Lower lobe of right lung (tissue), 2 donors: ENCODE data around the gene YBX2. TPM values are rescaled to one million over a fixed set of nuclear protein-coding genes. Genes with fewer than 3 reads are reported as not detected.

Experiments used
- ATAC-seq, 2 donors: fragments of 200-7000 bp; cut with Tn5 transposase; one replicate each; pipeline ENCODE4 v1.9.1; 2020 to 2022; ENCODE audit warnings: mild to moderate bottlenecking in 2 of 2, moderate library complexity in 2 of 2
- DNase-seq: peaks from one replicate; pipeline ENCODE4 v3.0.0-alpha.2; 2020
- H3K27ac ChIP-seq: fragments of 200-600 bp; one replicate; pipeline ENCODE4 v1.8.0; 2022
- H3K27me3 ChIP-seq: fragments of 200-600 bp; one replicate; pipeline ENCODE4 v1.8.0; 2022; ENCODE audit warnings: low read depth
- H3K36me3 ChIP-seq: fragments of 200-600 bp; one replicate; pipeline ENCODE4 v1.8.0; 2022; ENCODE audit warnings: mild to moderate bottlenecking
- H3K4me1 ChIP-seq: fragments of 200-600 bp; one replicate; pipeline ENCODE4 v1.8.0; 2022
- H3K4me3 ChIP-seq: fragments of 200-600 bp; one replicate; pipeline ENCODE4 v1.8.0; 2022; ENCODE audit warnings: mild to moderate bottlenecking
- H3K9me3 ChIP-seq: fragments of 200-600 bp; one replicate; pipeline ENCODE4 v1.8.0; 2022
- intact Hi-C: fragments of 100-400 bp; cut with DNase I; formaldehyde crosslinking; loops from one replicate; pipeline ENCODE4 v1.11.0; 2022
- total RNA-seq: library from RNA; stranded (reverse); fragmentation: NEBNext Ultra II Directional; extraction: Animal tissue kit (Norgen Biotek cat#: 25700); gene quantifications from one replicate; pipeline ENCODE4 v1.2.1, GENCODE V29; 2021
- TF ChIP-seq, protein P1 (sequence below): fragments of 200-600 bp; IDR thresholded peaks from one replicate; pipeline ENCODE4 v1.8.0; 2022; ENCODE audit warnings: antibody characterized with exemption, mild to moderate bottlenecking
- donor health status: DM: no; HTN: yes; CAD: no; lungs with severe emphysema.

Gene YBX2
- total RNA-seq, 1 donor from 2014 or later, result 0.41 TPM

DNA sequence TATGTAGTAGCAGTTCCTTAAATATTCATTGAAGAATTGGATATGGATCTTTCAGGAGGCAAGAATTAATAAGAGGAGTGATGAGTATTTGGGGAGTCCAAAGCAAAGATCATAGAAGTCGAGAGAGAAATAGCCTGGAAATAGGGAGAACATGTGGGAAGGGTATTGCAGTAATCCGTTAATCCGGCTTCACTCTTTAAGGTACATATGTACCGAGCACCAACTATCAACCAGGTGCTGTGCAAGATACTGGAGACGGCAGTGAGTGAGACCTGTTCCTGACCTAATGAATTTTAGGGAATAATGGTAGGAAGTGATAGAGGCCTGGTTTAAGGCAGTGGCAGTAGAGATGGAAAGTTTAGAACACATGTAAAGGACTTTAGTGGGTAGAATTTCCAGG lies 41.4 kb downstream of the YBX2 start:
- Histone ChIP-seq H3K4me1 (peaks cover 36% of the 10 kb centered on the region), H3K4me3 (peak overlapping the region; percentile 89), H3K27me3 (no peaks in the 10 kb centered on the region), H3K9me3 (no peaks in the 10 kb centered on the region), H3K36me3 (peaks cover 44% of the 10 kb centered on the region), H3K27ac (peak overlapping the region; percentile 100)
- DNase-seq (no peak), ATAC-seq (no peak)
- intact Hi-C loops, result no loop called here
- TF ChIP-seq, protein P1, sequence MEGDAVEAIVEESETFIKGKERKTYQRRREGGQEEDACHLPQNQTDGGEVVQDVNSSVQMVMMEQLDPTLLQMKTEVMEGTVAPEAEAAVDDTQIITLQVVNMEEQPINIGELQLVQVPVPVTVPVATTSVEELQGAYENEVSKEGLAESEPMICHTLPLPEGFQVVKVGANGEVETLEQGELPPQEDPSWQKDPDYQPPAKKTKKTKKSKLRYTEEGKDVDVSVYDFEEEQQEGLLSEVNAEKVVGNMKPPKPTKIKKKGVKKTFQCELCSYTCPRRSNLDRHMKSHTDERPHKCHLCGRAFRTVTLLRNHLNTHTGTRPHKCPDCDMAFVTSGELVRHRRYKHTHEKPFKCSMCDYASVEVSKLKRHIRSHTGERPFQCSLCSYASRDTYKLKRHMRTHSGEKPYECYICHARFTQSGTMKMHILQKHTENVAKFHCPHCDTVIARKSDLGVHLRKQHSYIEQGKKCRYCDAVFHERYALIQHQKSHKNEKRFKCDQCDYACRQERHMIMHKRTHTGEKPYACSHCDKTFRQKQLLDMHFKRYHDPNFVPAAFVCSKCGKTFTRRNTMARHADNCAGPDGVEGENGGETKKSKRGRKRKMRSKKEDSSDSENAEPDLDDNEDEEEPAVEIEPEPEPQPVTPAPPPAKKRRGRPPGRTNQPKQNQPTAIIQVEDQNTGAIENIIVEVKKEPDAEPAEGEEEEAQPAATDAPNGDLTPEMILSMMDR, result no peak

DNA sequence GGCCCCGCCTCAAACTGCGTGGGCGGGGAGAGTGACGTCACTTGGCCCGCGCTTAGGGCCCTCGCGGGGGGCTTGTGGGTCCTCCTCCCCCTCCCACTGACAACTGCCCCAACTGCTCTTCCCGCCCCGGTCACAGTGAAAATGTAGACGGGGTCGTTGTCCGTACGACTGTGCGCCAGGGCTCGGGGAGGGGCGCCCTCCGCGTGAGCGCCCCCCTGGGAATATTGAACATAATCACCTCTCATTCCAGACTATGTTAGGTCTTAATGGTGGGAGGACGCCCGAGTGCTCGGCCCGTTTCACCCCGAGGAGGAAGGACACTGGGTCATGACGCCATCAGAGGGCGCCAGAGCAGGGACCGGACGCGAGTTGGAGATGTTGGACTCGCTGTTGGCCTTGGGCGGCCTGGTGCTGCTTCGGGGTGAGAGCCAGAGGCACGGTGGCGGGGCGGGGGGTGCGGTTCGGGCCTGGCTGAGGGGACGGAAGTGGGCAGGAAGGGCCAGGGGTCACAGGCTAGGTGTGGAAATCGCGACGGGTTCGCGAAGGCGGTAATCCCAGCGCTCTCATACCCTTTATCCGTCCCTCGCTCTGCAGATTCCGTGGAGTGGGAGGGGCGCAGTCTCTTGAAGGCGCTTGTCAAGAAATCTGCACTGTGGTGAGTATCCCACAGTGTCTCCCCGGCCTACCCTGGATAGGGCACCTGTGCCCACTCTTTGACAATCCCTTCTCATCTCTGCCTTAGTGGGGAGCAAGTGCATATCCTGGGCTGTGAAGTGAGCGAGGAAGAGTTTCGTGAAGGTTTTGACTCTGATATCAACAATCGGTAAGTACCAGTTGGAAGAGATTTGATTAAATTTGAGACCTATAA lies 42.0 kb downstream of the YBX2 start, which contains the start of gene ELP5:
ELP5 (plus strand) TSS at position 40 of the 868 bp plus-strand sequence; CDS start at position 376, 336 bp downstream.
- Histone ChIP-seq H3K9me3 (no peaks in the 10 kb centered on the region), H3K4me3 (peak within 1 kb of the TSS; percentile 89), H3K36me3 (peaks cover 37% of the 10 kb centered on the region), H3K4me1 (peaks cover 36% of the 10 kb centered on the region), H3K27ac (peak within 1 kb of the TSS; percentile 100), H3K27me3 (no peaks in the 10 kb centered on the region)
- DNase-seq (peak; percentile 97), ATAC-seq (peak; percentile 82 to 87)
- TF ChIP-seq, protein P1, result peak; percentile 24
- intact Hi-C loops, result no loop called here

DNA sequence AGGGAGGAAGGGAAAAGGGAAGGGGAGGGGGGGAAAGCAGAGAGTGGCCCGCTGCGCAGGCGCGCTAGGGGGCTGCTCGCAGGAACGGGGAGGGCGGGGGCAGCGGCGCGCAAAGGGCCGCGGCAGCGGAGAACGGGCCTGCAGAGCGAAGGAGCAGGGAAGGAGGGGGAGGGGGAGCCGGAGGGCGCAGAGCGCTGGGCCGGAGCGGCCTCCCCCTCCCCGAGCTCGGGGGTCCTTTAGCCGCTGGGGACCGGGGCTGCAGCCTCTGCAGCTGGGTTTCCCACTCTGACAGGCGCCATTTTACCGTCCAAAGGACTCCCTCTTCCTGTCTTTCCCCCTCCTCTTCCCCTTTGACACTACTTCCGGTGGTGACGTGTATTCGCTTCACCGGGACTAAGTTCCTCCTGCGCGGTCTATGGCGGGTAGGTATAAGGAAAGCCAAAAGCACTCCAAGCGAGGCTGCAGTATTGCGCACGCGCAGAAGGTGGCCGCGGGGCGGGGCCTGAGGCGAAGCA lies 42.7 kb downstream of the YBX2 start, which contains the start of gene CTDNEP1:
CTDNEP1 (minus strand) TSS at position 74 of the 515 bp plus-strand sequence. CDS start 438 bp downstream, outside the sequence.
- Histone ChIP-seq H3K4me1 (peaks cover 36% of the 10 kb centered on the region), H3K27me3 (no peaks in the 10 kb centered on the region), H3K9me3 (no peaks in the 10 kb centered on the region), H3K4me3 (peak within 1 kb of the TSS; percentile 89), H3K27ac (peak within 1 kb of the TSS; percentile 100), H3K36me3 (peaks cover 35% of the 10 kb centered on the region)
- TF ChIP-seq, protein P1, result no peak
- ATAC-seq, result peak; percentile 95
- intact Hi-C loops, result no loop called here
- DNase-seq, result peak; percentile 97

DNA sequence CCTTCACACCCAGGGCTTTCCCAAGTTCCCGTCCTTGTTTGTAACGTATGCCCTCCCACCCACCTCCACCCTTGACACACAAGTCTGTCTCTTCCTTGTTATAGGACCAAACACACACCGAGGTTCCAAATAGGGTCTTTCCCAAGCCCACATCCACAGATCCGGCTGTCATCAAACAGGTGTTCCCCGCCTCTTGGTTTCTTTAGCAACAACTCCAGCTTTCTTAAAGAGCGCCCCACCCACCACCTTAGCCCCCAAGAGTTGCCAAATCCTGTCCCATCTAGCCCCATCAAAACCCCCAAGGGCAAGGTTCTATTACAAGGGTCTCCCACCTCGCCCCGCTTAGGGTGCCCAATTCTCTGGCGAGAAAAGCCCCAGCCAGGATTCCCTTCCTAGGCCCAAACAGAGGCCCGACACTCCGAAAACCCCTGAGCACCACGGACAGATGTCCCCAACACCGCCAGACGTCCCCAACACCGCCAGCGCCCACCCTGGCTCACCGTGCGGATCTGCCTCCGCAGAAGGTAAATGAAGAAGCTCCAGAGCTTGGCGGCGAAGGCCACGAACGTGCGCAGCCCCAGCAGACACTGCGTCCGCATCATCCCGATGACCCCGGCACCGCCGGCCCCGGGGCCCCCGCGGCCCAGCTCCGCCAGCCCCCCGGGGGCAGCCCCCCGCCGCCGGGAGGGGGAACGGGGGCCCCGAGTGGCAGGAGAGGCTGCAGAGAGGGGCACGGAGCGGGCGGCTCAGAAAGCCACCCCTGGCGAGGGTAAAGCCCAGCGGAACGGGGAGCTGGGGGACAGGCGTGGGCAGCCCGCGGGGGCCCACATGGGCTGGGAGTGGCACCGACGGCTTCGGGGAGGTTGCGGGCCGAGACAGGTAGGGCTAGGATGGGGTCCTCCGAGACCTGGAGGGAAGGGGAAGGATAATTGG lies 43.5 kb downstream of the YBX2 start:
- H3K4me3 ChIP-seq, result peak overlapping the region; percentile 89
- ATAC-seq (peak in 1 of 2 donors; percentile 20), DNase-seq (no peak)
- H3K27ac ChIP-seq, result peak overlapping the region; percentile 100
- no peaks in the 10 kb centered on the region for H3K9me3 ChIP-seq
- TF ChIP-seq, protein P1, result no peak
- no peaks in the 10 kb centered on the region for H3K27me3 ChIP-seq
- peaks cover 36% of the 10 kb centered on the region for H3K4me1 ChIP-seq
- peaks cover 35% of the 10 kb centered on the region for H3K36me3 ChIP-seq
- intact Hi-C loops, result no loop called here

DNA sequence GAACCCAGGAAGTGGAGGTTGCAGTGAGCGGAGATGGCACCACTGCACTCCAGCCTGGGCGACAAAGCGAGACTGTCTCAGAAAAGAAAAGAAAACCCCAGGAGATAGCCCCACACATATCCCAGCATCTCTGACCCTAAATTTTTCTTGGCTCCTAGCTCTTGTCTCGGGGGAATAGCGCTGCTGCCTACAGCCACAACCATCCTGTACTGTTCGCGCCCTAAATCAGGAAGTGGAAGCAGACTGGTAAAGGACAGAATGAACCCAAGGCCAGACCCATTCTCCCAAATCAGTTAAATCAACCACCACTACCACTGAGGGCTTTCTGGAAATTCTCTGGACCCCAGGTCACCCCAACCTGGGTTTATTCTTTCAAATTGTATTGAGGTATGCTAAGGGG lies 44.6 kb downstream of the YBX2 start:
- no peak for ATAC-seq
- no peaks in the 10 kb centered on the region for H3K27me3 ChIP-seq
- DNase-seq, result no peak
- TF ChIP-seq, protein P1, result no peak
- peaks cover 35% of the 10 kb centered on the region for H3K36me3 ChIP-seq
- no peaks in the 10 kb centered on the region for H3K9me3 ChIP-seq
- intact Hi-C loops, result no loop called here
- H3K4me1 ChIP-seq, result peaks cover 36% of the 10 kb centered on the region
- peak overlapping the region; percentile 89 for H3K4me3 ChIP-seq
- H3K27ac ChIP-seq, result no peak overlapping the region
